GM20000 (cell line): ENCODE data around the gene INPP5B.

ENCODE experiments used
- DNase-seq: peaks from one replicate; pipeline ENCODE4 v3.0.0; 2012; ENCODE audit warnings: low spot score
- TF ChIP-seq, protein P1 (sequence below): IDR thresholded peaks from 2 replicates; pipeline ENCODE4 v1.5.1; 2012; ENCODE audit warnings: mild to moderate bottlenecking, control low read depth; ENCODE audit errors: extremely low read depth, missing control alignments

The INPP5B gene

GRCh38 chr1:37872692-37873091 is 74.2 kb downstream of the INPP5B start:
- no peak for DNase-seq
- TF ChIP-seq, protein P1, sequence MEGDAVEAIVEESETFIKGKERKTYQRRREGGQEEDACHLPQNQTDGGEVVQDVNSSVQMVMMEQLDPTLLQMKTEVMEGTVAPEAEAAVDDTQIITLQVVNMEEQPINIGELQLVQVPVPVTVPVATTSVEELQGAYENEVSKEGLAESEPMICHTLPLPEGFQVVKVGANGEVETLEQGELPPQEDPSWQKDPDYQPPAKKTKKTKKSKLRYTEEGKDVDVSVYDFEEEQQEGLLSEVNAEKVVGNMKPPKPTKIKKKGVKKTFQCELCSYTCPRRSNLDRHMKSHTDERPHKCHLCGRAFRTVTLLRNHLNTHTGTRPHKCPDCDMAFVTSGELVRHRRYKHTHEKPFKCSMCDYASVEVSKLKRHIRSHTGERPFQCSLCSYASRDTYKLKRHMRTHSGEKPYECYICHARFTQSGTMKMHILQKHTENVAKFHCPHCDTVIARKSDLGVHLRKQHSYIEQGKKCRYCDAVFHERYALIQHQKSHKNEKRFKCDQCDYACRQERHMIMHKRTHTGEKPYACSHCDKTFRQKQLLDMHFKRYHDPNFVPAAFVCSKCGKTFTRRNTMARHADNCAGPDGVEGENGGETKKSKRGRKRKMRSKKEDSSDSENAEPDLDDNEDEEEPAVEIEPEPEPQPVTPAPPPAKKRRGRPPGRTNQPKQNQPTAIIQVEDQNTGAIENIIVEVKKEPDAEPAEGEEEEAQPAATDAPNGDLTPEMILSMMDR = no peak

DNA sequence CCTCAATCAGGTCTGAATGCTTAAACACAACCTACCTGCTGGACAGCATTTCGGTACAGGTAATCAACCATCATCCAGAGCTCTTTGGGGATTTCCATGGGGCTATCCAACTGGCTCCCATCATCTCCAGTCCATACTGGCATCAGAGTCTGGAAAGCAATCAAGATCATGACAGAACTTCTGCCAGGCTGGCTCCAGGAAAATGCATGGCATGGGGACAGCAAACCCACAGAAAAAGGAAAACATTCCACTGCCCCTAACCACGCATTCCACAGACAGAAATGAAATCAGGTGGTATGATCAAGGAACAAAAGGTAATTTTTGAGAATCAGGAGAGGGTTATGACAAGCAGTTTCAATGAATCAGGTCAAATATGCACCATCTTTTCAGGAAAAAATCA is 78.4 kb downstream of the INPP5B start:
- DNase-seq = no peak
- TF ChIP-seq, protein P1 = no peak

DNA sequence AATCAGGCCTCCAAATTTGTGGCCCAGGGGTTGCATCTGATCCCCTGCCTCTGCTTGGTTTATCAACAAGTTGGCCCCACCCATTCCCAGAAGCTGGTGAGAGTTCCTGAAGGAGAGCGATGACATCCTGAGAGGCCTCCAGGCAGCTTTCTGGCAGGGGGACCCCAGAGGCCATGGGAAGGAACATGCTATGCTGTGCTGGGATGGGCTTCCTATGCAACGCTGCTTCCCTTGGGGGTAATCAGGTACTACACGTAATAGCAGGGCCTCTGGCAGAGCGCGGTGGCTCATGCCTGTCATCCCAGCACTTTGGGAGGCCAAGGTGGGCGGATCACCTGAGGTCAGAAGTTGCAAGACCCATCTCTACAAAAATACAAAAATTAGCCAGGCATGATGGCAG is 79.1 kb downstream of the INPP5B start:
- no peak for DNase-seq
- TF ChIP-seq, protein P1 = no peak

DNA sequence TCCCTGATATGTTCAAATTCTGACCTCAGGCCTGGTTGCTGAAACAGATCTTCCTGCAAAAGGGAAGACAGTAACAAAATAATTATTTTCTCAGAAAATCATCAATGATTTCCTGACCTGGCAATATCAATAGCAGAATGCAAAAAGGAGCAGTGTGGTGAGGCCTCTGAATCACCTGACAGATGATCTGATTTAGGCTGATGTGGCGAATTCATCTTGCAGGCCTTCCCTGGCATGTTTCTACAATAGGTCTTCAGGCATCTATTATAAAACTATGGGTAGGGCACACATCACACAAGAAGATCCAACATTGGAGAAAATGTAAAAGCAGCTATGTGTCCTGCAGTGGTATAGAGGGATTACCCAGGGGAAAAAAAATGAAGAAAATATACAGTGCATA is 80.4 kb downstream of the INPP5B start:
- TF ChIP-seq, protein P1 = no peak
- DNase-seq = no peak

DNA sequence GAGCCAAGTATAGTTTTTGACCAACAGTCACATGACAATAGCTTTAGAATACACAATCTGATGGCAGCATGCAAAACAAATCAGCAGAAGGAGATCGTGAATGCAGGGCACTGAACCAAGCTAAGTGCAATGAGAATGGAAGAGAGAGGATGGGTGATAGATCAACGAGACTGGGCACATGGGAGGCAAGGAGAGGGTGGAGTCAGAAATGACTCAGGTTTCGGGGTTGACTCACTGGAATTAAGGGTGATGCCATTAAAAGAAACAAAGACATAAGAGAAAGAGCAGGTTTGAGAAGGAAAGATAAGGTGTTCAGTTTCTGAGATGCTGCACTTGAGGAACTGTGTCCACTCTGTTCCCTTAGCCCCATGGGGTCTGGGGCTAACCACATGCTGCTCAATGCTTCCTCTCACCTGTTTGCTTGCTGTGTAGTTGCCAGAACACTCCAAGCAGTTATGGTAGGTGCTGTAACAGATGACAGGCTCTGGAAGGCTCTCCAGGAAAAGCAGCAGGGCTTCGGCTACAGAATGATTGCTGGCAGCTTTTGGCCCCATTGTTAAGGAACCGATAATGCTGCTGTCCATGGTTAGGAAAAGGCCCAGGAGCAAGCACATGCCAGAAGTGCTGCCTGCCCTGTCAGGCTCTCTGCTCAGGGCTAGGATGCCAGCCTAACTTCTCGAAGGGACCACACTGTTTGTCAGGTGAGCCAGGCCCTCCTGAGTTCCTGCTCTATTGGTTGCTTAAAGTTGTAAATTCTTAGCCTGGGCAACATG is 81.3 kb downstream of the INPP5B start:
- TF ChIP-seq, protein P1 = no peak
- no peak for DNase-seq

DNA sequence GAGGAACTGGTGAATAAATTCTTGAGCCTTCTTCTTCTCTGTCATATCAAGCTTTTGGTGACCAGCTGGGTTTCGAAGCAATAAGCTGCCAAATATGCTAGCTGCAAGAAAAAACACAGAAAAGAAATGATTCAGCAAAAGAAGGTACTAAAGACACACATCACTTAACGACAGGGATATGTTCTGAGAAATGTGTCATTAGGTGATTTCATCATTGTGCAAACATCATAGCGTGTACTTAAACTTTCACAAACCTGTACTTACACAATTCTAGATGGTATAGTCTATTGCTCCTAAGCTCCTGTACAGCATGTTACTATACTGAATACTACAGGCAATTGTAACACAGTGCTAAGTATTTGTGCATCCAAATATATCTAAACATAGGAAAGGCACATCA is 84.5 kb downstream of the INPP5B start:
- DNase-seq = no peak
- TF ChIP-seq, protein P1 = no peak

DNA sequence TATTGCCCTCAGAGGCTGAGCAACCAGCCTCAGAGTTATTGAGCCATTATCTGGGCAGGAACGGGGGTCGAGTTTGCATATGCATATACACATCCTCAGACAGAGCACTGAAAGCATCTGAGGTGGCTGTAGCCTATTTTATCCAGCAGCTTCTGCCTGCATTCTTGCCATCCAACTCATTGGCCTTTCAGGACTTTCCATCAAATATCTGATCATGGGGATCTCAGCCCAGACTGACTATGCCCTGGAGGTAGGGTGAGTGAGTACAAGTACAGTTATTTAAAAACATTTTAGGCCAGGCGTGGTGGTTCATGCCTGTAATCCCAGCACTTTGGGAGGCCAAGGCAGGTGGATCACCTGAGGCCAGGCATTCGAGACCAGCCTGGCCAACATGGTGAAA is 85.7 kb downstream of the INPP5B start:
- no peak for DNase-seq
- TF ChIP-seq, protein P1 = no peak
